Measurements from ENCODE around the gene ZNF892.
"Not testable (repeated sequence)": the region's sequence is repeated elsewhere in the genome, so short reads cannot be mapped to it uniquely, and the experiment has no call there.

The ZNF892 gene

GRCh38 chr2:95231723-95232122 is 24.4 kb downstream of the ZNF892 start:
- DNase-seq: no peak

DNA sequence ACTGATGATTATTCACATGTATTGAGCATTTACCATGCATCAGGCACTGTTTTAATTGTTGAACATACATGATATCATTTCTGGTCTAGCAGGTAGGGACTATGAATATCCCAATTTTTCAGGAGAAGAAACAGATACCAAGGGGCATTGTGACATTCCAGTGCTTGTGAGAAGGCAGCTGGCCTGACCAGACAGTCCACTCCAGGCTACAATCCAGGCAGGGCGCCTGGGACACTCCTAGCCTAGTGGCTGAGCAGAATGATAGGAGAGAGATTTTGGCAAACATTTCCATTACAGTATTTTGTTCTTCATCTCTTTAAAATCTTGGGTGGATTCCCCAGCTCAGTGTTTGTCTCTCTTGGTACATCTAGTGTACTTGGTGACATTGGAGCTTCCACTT is 24.9 kb downstream of the ZNF892 start:
- DNase-seq: no peak

GRCh38 chr2:95234286-95234785 is 27.0 kb downstream of the ZNF892 start:
- no peak for DNase-seq

DNA sequence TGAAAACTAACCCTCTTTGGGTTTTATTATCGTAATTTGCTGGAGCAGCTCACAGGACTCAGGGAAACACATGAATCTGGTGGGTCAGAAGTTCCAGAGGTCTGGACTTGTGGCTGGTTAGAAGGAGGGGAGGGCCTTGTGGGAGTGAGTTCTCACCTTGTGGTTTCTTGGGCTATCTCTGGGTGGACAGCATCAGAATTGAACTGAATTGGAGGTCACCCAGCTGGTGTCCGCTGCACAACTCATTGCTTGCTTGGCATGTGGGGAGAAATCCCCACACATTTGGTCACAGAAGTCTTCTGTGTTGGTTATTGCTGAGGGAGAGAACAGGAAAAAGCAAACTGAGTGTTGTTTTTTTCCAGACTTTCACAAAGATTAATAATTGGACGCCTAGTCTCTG is 27.5 kb downstream of the ZNF892 start:
- no peak for DNase-seq

DNA sequence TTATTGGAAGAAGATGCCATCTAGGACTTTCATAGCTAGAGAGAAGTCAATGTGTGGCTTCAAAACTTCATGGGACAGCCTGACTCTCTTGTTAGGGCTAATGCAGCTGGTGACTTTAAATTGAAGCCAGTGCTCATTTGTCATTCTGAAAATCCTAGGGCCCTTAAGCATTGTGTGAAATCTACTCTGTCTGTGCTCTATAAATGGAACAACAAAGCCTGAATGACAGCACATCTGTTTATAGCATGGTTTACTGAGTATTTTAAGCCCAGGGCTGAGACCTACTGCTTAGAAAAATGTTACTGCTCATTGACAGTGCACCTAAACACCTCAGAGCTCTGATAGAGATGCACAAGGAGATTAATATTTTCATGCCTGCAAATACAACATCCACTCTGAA is 30.8 kb downstream of the ZNF892 start:
- no peak for DNase-seq

DNA sequence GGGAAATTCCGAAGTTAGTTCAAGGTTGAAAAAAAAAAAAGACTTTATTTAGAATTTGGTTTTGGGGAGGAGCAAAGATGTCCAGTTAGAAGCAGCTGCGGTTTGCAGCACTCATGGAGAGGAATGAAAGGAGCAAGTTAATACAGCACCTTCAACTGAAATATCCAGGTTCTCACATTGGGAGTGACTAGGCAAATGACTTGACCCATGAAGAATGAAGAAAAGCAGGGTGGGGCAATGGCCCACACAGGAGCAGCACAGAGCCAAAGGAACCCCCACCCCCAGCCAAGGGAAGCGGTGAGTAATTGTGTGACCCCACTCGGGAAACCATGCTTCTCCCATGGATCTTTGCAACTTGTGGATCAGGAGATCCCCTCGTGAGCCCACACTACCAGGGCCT is 32.8 kb downstream of the ZNF892 start:
- DNase-seq: no peak

DNA sequence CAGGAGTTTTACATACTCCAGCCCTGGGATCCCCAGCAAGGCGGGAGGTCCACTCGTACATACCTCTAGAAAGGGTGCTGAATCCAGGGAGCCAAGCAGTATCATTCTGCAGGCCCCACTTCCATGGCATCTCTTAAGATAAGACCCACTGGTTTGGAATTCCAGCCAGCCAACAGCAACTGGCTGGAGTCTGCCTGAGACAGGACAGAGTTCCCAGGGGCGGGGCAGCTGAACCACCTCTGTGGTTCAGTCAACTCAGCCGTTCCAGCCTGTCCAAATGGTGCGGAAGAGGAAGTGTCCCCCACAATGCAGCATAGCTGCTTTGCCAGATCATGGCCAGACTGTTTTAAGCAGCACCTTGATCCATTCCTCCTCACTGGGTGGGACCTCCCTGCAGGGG is 33.2 kb downstream of the ZNF892 start:
- DNase-seq: no peak

DNA sequence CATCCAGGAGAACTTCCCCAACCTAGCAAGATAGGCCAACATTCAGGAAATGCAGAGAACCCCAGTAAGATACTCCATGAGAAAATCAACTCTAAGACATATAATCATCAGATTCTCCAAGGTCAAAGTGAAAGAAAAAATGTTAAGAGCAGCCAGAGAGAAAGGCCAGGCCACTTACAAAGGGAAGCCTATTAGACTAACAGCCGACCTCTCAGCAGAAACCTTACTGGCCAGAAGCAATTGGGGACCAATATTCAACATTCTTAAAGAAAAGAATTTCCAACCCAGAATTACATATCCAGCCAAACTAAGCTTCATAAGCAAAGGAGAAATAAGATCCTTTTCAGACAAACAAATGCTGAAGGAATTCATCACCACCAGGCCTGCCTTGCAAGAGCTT is 34.8 kb downstream of the ZNF892 start:
- not testable (repeated sequence) for DNase-seq

Measured in GF-D8 (cell line).